ENCODE results near the gene FTSJ3.
"Not testable (repeated sequence)": the region's sequence is repeated elsewhere in the genome, so short reads cannot be mapped to it uniquely, and the experiment has no call there.

FTSJ3 gene, protein sequence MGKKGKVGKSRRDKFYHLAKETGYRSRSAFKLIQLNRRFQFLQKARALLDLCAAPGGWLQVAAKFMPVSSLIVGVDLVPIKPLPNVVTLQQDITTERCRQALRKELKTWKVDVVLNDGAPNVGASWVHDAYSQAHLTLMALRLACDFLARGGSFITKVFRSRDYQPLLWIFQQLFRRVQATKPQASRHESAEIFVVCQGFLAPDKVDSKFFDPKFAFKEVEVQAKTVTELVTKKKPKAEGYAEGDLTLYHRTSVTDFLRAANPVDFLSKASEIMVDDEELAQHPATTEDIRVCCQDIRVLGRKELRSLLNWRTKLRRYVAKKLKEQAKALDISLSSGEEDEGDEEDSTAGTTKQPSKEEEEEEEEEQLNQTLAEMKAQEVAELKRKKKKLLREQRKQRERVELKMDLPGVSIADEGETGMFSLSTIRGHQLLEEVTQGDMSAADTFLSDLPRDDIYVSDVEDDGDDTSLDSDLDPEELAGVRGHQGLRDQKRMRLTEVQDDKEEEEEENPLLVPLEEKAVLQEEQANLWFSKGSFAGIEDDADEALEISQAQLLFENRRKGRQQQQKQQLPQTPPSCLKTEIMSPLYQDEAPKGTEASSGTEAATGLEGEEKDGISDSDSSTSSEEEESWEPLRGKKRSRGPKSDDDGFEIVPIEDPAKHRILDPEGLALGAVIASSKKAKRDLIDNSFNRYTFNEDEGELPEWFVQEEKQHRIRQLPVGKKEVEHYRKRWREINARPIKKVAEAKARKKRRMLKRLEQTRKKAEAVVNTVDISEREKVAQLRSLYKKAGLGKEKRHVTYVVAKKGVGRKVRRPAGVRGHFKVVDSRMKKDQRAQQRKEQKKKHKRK

DNA sequence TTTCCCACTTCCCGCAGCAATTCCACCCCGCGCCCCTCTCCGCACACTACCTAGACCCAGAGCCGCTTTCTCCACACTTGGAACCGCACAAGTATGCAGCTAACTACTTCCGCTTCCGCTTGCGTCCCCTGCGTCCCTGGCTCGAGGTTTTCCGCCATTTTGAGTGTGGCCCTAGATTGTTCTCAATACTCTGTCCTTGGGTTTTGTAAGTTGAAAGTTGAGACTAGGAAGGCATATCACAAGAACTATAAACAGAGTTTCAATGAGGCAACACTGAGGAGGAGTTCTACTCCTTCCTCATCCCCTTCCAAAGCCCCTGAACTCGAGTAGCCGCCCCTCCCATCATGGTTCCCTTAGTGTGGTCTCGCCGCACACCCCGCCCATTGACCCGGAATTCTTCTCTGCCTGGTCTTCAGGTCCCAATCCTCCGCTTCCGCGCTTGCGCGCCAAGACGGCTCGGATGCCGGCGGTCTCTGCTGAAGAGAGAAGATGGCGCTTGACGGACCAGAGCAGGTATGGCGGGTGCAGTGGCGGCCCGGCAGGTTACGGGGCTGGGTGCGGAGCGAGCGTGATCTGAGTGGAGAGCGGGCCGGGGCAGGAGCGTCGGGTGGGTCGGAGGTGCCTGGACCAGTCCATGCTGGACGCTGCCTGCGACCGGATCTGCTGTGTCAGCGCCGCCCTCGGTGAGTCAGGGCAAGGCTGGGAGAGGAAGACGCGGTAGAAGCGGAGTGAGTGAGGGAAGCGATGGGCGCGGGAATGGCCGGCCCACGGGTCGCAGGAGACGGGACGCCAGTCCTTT lies at the start of gene FTSJ3, which contains the start of gene PSMC5:
TSS of gene FTSJ3 (minus strand) at position 662 of the 799 bp plus-strand sequence. CDS start 761 bp downstream, outside the sequence.
TSS of gene PSMC5 (plus strand) at position 430 of the 799 bp plus-strand sequence. CDS start at position 490, 60 bp downstream.
- peak; percentile 90 to 93 (median 92) for DNase-seq (ENCODE audit: low read depth in 4 of 4, low spot score in 1 of 4)

- DNase-seq (ENCODE audit: low read depth in 4 of 4, low spot score in 1 of 4), result not testable (repeated sequence)
These were observed 47.2 kb upstream of the FTSJ3 start for GRCh38 chr17:63874693-63875092.

GRCh38 chr17:63874061-63874626 lies 46.7 kb upstream of the FTSJ3 start:
- not testable (repeated sequence) for DNase-seq (ENCODE audit: low read depth in 4 of 4, low spot score in 1 of 4)

DNA sequence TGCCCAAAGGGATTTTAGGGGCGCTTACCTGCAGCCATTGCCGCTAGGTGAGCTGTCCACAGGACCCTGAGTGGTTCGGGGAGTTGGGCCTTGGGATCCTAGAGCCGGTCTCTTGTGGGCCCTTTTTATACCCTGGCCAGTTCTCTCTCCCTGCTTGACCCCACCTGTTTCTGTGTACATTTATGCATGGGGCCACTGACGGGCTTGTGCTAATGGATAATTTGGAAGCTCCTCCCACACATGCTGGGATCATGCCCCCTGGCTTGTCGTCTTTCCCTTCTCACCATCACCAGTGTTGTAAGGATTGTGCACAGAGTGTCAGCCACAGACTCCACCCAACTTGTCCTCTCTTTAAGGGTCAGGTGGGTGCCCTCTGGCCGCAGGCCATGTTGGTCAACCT lies 46.1 kb upstream of the FTSJ3 start, which contains the start of gene CSH2:
TSS of gene CSH2 (minus strand) at position 101 of the 400 bp plus-strand sequence. CDS start at position 38, 63 bp downstream.
- DNase-seq (ENCODE audit: low read depth in 4 of 4, low spot score in 1 of 4), result not testable (repeated sequence)

DNA sequence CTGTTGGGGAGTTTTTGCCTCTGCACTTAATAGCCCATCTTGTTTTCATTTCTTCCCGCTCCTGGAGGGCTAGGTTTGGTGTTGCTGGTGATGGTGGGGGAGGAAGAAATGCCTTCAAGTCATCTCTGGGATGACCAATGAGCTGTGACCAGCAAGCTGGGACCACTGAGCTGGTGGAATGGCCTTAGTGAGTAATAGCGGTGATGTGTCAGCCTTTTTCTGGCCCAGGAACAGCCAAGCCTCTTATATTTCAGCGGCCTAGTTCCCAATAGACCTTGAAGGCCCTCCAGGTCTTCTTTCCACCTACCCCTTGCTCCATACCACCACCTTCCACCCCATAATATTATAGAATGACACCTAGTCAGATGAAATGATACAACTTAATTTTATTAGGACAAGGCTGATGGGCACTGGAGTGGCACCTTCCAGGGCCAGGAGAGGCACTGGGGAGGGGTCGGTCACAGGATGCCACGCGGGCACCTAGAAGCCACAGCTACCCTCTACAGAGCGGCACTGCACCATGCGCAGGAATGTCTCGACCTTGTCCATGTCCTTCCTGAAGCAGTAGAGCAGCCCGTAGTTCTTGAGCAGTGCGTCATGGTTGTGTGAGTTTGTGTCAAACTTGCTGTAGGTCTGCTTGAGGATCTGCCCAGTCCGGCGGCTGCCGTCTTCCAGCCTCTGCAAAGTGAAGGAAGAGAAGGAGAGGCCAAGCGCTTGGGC lies 44.3 kb upstream of the FTSJ3 start:
- not testable (repeated sequence) for DNase-seq (ENCODE audit: low read depth in 4 of 4, low spot score in 1 of 4)

DNA sequence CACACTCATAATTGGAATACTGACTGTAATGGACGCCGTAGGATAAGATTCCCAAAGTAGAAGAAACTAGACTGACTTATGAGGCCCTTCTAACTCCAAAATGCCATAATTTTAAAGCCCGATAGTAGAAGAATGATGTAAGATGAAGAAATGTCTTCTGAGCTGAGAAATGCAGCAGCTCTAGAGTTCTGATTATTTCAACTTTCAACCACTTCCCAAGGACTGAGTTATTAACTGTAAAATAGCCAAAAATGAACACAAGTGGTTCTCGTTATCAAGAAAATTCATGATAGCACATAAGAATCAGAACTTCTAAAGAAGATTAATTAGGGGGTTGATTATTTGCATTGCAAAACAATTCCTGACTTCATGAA lies 42.8 kb upstream of the FTSJ3 start:
- not testable (repeated sequence) for DNase-seq (ENCODE audit: low read depth in 4 of 4, low spot score in 1 of 4)

GRCh38 chr17:63869491-63870291 lies 42.2 kb upstream of the FTSJ3 start:
- not testable (repeated sequence) for DNase-seq (ENCODE audit: low read depth in 4 of 4, low spot score in 1 of 4)

DNA sequence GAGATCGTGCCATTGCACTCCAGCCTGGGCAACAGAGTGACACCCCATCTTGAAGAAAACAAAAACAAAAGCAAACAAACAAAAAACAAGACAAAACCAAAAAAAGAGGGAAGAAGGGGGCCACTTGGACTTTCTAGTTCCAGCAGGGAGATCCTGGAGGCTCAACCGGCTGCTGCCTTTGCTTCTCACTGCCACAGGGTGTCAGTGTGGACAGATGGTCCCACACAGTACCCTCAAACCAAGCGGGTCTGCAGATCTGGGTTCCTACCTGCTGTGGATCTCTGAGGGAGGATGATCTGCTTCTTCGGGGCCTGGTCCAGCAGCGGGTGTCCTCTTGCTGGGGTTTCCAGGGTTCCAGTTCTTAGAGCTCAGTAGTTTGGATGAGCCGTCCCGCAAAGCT lies 39.2 kb upstream of the FTSJ3 start:
- not testable (repeated sequence) for DNase-seq (ENCODE audit: low read depth in 4 of 4, low spot score in 1 of 4)

- DNase-seq (ENCODE audit: low read depth in 4 of 4, low spot score in 1 of 4), result no peak
These were observed 31.8 kb upstream of the FTSJ3 start for GRCh38 chr17:63859257-63859656.

GRCh38 chr17:63856425-63856824 lies 29.0 kb upstream of the FTSJ3 start:
- not testable (repeated sequence) for DNase-seq (ENCODE audit: low read depth in 4 of 4, low spot score in 1 of 4)

- no peak for DNase-seq (ENCODE audit: low read depth in 4 of 4, low spot score in 1 of 4)
These were observed 27.7 kb upstream of the FTSJ3 start for GRCh38 chr17:63855185-63855584.

DNA sequence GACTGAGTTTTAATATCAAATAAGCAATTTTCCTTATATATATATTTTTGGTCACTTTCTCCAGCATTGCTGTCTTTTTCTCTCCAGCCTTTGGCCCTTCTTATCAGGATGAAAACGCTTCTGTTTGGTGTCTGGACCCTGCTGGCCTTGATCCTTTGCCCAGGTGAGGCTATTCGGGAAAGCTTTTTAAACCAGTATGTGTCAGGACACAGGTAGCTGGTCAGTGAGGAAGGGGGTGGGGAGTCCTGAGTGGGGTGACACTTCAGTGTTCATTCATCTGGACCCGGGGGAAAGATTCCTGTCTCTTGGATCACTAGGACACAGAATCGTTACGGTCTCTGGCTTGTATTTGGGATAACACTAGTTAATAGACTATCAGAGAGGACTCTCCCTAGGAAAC lies 27.2 kb upstream of the FTSJ3 start:
- no peak for DNase-seq (ENCODE audit: low read depth in 4 of 4, low spot score in 1 of 4)

DNA sequence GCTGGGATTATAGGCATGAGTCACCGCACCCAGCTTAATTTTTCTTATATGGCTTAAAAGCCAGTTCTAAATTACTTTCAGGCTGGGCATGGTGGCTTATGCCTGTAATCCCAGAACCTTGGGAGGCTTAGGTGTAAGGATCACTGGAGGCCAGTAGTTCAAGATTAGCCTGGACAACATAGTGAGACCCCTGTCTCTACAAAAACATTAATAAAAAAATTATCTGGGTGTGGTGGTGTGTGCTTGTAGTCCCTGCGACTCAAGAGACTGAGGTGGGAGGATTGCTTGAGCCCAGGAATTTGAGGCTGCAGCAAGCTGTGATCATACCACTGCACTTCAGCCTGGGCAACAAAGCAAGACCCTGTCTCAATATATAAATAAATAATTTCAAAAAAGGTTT lies 25.8 kb upstream of the FTSJ3 start:
- DNase-seq (ENCODE audit: low read depth in 4 of 4, low spot score in 1 of 4), result no peak

DNA sequence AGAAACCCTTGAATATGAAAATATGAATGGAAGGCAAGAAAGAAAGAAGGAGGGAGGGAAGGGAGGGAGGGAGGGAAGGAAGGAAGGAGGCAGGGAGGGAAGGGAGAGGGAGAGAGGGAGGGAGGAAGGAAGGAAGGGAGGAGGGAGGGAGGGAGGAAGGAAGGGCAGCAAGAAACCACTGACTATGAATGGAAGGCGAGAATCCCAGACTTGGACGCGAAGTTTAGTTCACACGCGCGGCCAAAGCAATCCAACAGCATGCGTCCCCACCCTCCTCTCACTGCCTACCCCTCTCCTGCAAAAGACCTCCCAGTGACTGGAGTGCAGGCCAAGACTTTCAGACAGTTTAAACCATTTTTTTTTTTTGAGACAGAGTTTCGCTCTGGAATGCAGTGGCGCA lies 22.9 kb upstream of the FTSJ3 start:
- no peak for DNase-seq (ENCODE audit: low read depth in 4 of 4, low spot score in 1 of 4)

DNA sequence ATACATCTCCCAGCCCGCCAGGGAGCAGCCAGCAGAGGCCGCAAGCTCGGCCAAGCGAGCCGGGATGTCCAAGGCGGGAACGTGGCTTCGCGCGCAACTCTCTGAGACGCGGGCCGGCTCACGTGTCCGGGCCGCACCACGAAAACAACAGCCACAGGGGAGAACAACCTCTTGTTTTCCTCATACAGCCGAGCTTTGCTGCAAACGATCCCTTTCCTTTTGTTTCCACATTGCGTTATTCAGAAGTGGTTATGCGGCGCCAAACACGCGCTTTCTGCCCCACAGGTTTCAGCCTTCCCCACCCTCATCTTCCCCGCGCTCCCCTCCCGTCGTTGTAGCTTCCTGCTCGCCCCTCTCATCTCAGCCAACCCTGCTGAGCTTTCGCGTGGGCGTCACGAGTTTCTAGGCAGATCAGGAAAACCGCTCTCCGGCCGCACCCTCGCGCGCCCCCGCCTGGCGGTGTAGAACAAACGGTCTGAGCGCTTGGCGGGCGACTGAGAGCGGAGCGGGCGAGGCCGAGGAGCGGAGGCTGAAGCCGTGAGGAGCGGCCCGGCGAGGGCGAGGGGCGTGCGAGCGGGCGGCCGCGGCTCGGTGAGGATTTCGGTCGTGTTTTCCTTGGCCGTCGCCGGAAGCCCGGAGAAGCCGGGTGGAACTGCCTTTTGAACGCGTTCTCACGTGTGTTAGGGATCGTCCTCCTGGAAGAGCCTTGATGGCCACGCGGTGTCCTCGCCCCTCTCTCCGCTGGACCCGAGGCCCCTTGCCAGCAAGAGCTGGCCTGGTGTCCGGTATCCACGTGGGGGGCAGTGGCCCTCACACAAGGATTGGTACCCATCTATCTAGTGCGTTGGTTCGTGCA lies 21.6 kb upstream of the FTSJ3 start:
- DNase-seq (ENCODE audit: low read depth in 4 of 4, low spot score in 1 of 4), result peak; percentile 93 to 97 (median 96)

GRCh38 chr17:63847525-63848249 lies 20.2 kb upstream of the FTSJ3 start:
- DNase-seq (ENCODE audit: low read depth in 4 of 4, low spot score in 1 of 4), result no peak

- no peak for DNase-seq (ENCODE audit: low read depth in 4 of 4, low spot score in 1 of 4)
These were observed 18.0 kb upstream of the FTSJ3 start for GRCh38 chr17:63845509-63845908.
